Neural progenitor cell (in vitro differentiated cells): ENCODE data around the gene CRIM1. TPM values are rescaled to one million over a fixed set of nuclear protein-coding genes. Genes with fewer than 3 reads are reported as not detected.

ENCODE experiments used
- DNase-seq: peaks from one replicate; pipeline ENCODE4 v3.0.0-alpha.2; 2016; ENCODE audit warnings: low spot score
- H2AFZ ChIP-seq: fragments of 200-600 bp; sonication (generic); replicated peaks from 2 replicates; pipeline ENCODE4 v1.6.1; 2016; ENCODE audit warnings: antibody characterized with exemption
- H3F3A ChIP-seq: fragments of 200-600 bp; sonication (generic); 2 replicates; pipeline ENCODE4 v1.6.1; 2016; ENCODE audit warnings: antibody characterized with exemption, low read depth
- H3K27ac ChIP-seq: fragments of 200-600 bp; sonication (generic); 2 replicates; pipeline ENCODE4 v1.5.1; 2016; ENCODE audit warnings: mild to moderate bottlenecking
- H3K27me3 ChIP-seq: fragments of 200-600 bp; sonication (generic); 2 replicates; pipeline ENCODE4 v1.6.1; 2016; ENCODE audit warnings: mild to moderate bottlenecking, moderate library complexity
- H3K36me3 ChIP-seq: fragments of 200-600 bp; sonication (generic); 2 replicates; pipeline ENCODE4 v1.5.1; 2016
- H3K4me1 ChIP-seq: fragments of 200-600 bp; sonication (generic); 2 replicates; pipeline ENCODE4 v1.6.1; 2016; ENCODE audit warnings: mixed run types
- H3K4me2 ChIP-seq: fragments of 200-600 bp; sonication (generic); 2 replicates; pipeline ENCODE4 v1.6.1; 2016
- H3K4me3 ChIP-seq: fragments of 200-600 bp; sonication (generic); 2 replicates; pipeline ENCODE4 v1.5.1; 2016
- H3K79me2 ChIP-seq: fragments of 200-600 bp; sonication (generic); 2 replicates; pipeline ENCODE4 v1.6.1; 2016; ENCODE audit warnings: low read depth
- H3K9ac ChIP-seq: fragments of 200-600 bp; sonication (generic); 2 replicates; pipeline ENCODE4 v1.6.1; 2016
- H3K9me3 ChIP-seq: fragments of 200-600 bp; sonication (generic); 2 replicates; pipeline ENCODE4 v1.5.1; 2016; ENCODE audit warnings: low read depth
- H4K20me1 ChIP-seq: fragments of 200-600 bp; sonication (generic); 2 replicates; pipeline ENCODE4 v1.6.1; 2016; ENCODE audit warnings: low read depth
- H3K27ac Mint-ChIP-seq: 3 replicates; pipeline ENCODE4 v1.8.0; 2021; ENCODE audit warnings: mixed read lengths
- H3K27me3 Mint-ChIP-seq: 2 replicates; pipeline ENCODE4 v1.8.0; 2022; ENCODE audit warnings: low read depth, mild to moderate bottlenecking, inconsistent platforms, moderate library complexity, mixed read lengths; ENCODE audit not compliant: insufficient read depth
- H3K36me3 Mint-ChIP-seq: 3 replicates; pipeline ENCODE4 v1.8.0; 2021; ENCODE audit warnings: mixed read lengths
- H3K4me1 Mint-ChIP-seq: 3 replicates; pipeline ENCODE4 v1.8.0; 2021; ENCODE audit warnings: mixed read lengths
- H3K4me3 Mint-ChIP-seq: 3 replicates; pipeline ENCODE4 v1.8.0; 2021; ENCODE audit warnings: mild to moderate bottlenecking, moderate library complexity, mixed read lengths
- H3K9me3 Mint-ChIP-seq: 3 replicates; pipeline ENCODE4 v1.8.0; 2020; ENCODE audit warnings: mixed read lengths
- CTCF ChIP-seq: fragments of 200-600 bp; sonication (generic); IDR thresholded peaks from 2 replicates; pipeline ENCODE4 v1.5.1; 2017; ENCODE audit warnings: antibody characterized with exemption, mild to moderate bottlenecking
- EZH2 ChIP-seq: fragments of 200-600 bp; sonication (generic); IDR thresholded peaks from 2 replicates; pipeline ENCODE4 v1.6.1; 2017; ENCODE audit warnings: antibody characterized with exemption, mild to moderate bottlenecking, moderate library complexity
- EZH2phosphoT487 ChIP-seq: fragments of 200-600 bp; sonication (generic); IDR thresholded peaks from 2 replicates; pipeline ENCODE4 v1.6.1; 2017; ENCODE audit warnings: antibody characterized with exemption
- total RNA-seq: library from RNA; depleted of rRNA; stranded (reverse); fragments of >200 nt; gene quantifications from 2 replicates; pipeline ENCODE4 v1.2.3, GENCODE V29; 2015; ENCODE audit warnings: low replicate concordance

The CRIM1 gene
- total RNA-seq, 1 donor from 2014 or later, result 4.9 TPM

- Histone ChIP-seq H3K9ac (no peak overlapping the region), H3K4me3 (no peak overlapping the region), H3K79me2 (no peaks in the 10 kb centered on the region), H2AFZ (no peak overlapping the region), H3K27me3 (no peaks in the 10 kb centered on the region), H3F3A (no peaks in the 10 kb centered on the region), H3K9me3 (no peaks in the 10 kb centered on the region), H3K4me1 (no peaks in the 10 kb centered on the region), H3K4me2 (no peak overlapping the region), H4K20me1 (no peaks in the 10 kb centered on the region), H3K36me3 (no peaks in the 10 kb centered on the region), H3K27ac (no peak overlapping the region)
- Mint-ChIP-seq H3K27me3 (no peaks in the 10 kb centered on the region), H3K36me3 (peaks cover 6% of the 10 kb centered on the region), H3K9me3 (no peaks in the 10 kb centered on the region), H3K27ac (no peak overlapping the region), H3K4me1 (peaks cover 8% of the 10 kb centered on the region), H3K4me3 (no peak overlapping the region)
- DNase-seq, result no peak
- no peak for TF ChIP-seq EZH2
- no peak for TF ChIP-seq CTCF
- no peak for TF ChIP-seq EZH2phosphoT487
Measured at GRCh38 chr2:36492216-36492945, 136.8 kb downstream of the CRIM1 start.

GRCh38 chr2:36493306-36493705 is 137.7 kb downstream of the CRIM1 start:
- TF ChIP-seq EZH2phosphoT487 (no peak), EZH2 (no peak), CTCF (no peak)
- H3K9me3 ChIP-seq, result no peaks in the 10 kb centered on the region
- no peak overlapping the region for H3K27ac Mint-ChIP-seq
- no peaks in the 10 kb centered on the region for H3K79me2 ChIP-seq
- no peaks in the 10 kb centered on the region for H3K27me3 ChIP-seq
- no peaks in the 10 kb centered on the region for H3K9me3 Mint-ChIP-seq
- no peak overlapping the region for H3K9ac ChIP-seq
- H2AFZ ChIP-seq, result no peak overlapping the region
- no peaks in the 10 kb centered on the region for H3K4me1 ChIP-seq
- H3K4me3 ChIP-seq, result no peak overlapping the region
- H3K4me3 Mint-ChIP-seq, result no peak overlapping the region
- no peak overlapping the region for H3K27ac ChIP-seq
- peaks cover 8% of the 10 kb centered on the region for H3K4me1 Mint-ChIP-seq
- no peak overlapping the region for H3K4me2 ChIP-seq
- no peaks in the 10 kb centered on the region for H3K36me3 ChIP-seq
- H3K36me3 Mint-ChIP-seq, result peaks cover 6% of the 10 kb centered on the region
- no peaks in the 10 kb centered on the region for H4K20me1 ChIP-seq
- no peak for DNase-seq
- H3F3A ChIP-seq, result no peaks in the 10 kb centered on the region
- H3K27me3 Mint-ChIP-seq, result no peaks in the 10 kb centered on the region

- no peak for DNase-seq
- H3F3A ChIP-seq, result no peaks in the 10 kb centered on the region
- H3K27me3 ChIP-seq, result no peaks in the 10 kb centered on the region
- H3K4me3 ChIP-seq, result no peak overlapping the region
- no peak overlapping the region for H3K4me3 Mint-ChIP-seq
- H3K4me1 ChIP-seq, result no peaks in the 10 kb centered on the region
- no peak overlapping the region for H3K27ac ChIP-seq
- no peaks in the 10 kb centered on the region for H3K4me1 Mint-ChIP-seq
- no peaks in the 10 kb centered on the region for H4K20me1 ChIP-seq
- H2AFZ ChIP-seq, result no peak overlapping the region
- H3K27me3 Mint-ChIP-seq, result peaks cover 2% of the 10 kb centered on the region
- no peak overlapping the region for H3K27ac Mint-ChIP-seq
- H3K9ac ChIP-seq, result no peak overlapping the region
- no peaks in the 10 kb centered on the region for H3K79me2 ChIP-seq
- H3K36me3 ChIP-seq, result no peaks in the 10 kb centered on the region
- H3K9me3 Mint-ChIP-seq, result no peaks in the 10 kb centered on the region
- H3K4me2 ChIP-seq, result no peak overlapping the region
- no peaks in the 10 kb centered on the region for H3K9me3 ChIP-seq
- TF ChIP-seq EZH2phosphoT487, result no peak
- no peak for TF ChIP-seq EZH2
- no peak for TF ChIP-seq CTCF
- H3K36me3 Mint-ChIP-seq, result peaks cover 14% of the 10 kb centered on the region
Measured at GRCh38 chr2:36497570-36498163, 142.1 kb downstream of the CRIM1 start.
